PC-3 (cell line): ENCODE measurements around the gene BIRC7. TPM values are rescaled to one million over a fixed set of nuclear protein-coding genes. Genes with fewer than 3 reads are reported as not detected.

Experiments
- ATAC-seq: fragments of 200-7000 bp; cut with Tn5 transposase; 2 replicates; pipeline ENCODE4 v1.9.1; 2020; ENCODE audit warnings: mild to moderate bottlenecking, moderate library complexity
- BruUV-seq: library from RNA; stranded (reverse); fragments of 400-500 nt; replicated peaks from 2 replicates; lab custom pipeline; 2021; lab: Mats Ljungman, UMichigan
- CTCF ChIA-PET: fragments of 300-600 bp; sonication (Branson Sonifier 250); formaldehyde crosslinking; loops from one replicate; lab custom pipeline; 2022; ENCODE audit warnings: antibody characterized with exemption; lab: Charles Lee
- POLR2A ChIA-PET: fragments of 300-600 bp; sonication (Branson Sonifier 250); formaldehyde crosslinking; loops from one replicate; lab custom pipeline; 2022; ENCODE audit warnings: antibody characterized with exemption; ENCODE audit not compliant: unreplicated experiment; lab: Charles Lee
- DNase-seq: peaks from one replicate; pipeline ENCODE4 v3.0.0-alpha.2; 2015
- H2AFZ ChIP-seq: fragments of 300-600 bp; sonication (generic); 2 replicates; pipeline ENCODE4 v1.6.0; 2016; ENCODE audit warnings: antibody characterized with exemption, low read length
- H3F3A ChIP-seq: fragments of 300-600 bp; sonication (generic); one replicate; pipeline ENCODE4 v1.6.0; 2017; ENCODE audit warnings: antibody characterized with exemption, low read length, control low read depth, mild to moderate bottlenecking; ENCODE audit not compliant: unreplicated experiment
- H3K27ac ChIP-seq: fragments of 300-600 bp; sonication (generic); 2 replicates; pipeline ENCODE4 v1.5.1; 2016; ENCODE audit warnings: mild to moderate bottlenecking, low read length
- H3K27me3 ChIP-seq: fragments of 300-600 bp; sonication (generic); 2 replicates; pipeline ENCODE4 v1.6.1; 2016; ENCODE audit warnings: low read length, mixed read lengths
- H3K36me3 ChIP-seq: fragments of 300-600 bp; sonication (generic); 2 replicates; pipeline ENCODE4 v1.6.1; 2016; ENCODE audit warnings: low read depth, mixed run types, low read length, mixed read lengths
- H3K4me1 ChIP-seq: fragments of 300-600 bp; sonication (generic); 2 replicates; pipeline ENCODE4 v1.5.1; 2016; ENCODE audit warnings: low read length; ENCODE audit not compliant: insufficient read depth
- H3K4me2 ChIP-seq: fragments of 300-600 bp; sonication (generic); 2 replicates; pipeline ENCODE4 v1.6.0; 2016; ENCODE audit warnings: low read length
- H3K4me3 ChIP-seq: fragments of 300-600 bp; sonication (generic); 2 replicates; pipeline ENCODE4 v1.5.1; 2016; ENCODE audit warnings: mild to moderate bottlenecking, low read length, mixed read lengths
- H3K79me2 ChIP-seq: fragments of 300-600 bp; sonication (generic); 2 replicates; pipeline ENCODE4 v1.6.1; 2017; ENCODE audit warnings: low read length, mixed read lengths
- H3K9ac ChIP-seq: fragments of 300-600 bp; sonication (generic); 2 replicates; pipeline ENCODE4 v1.6.0; 2016; ENCODE audit warnings: mild to moderate bottlenecking, low read length
- H3K9me2 ChIP-seq: fragments of 300-600 bp; sonication (generic); replicated peaks from 2 replicates; pipeline ENCODE4 v1.6.1; 2016; ENCODE audit warnings: mixed run types, low read length, mixed read lengths
- H3K9me3 ChIP-seq: fragments of 300-600 bp; sonication (generic); 2 replicates; pipeline ENCODE4 v1.6.1; 2016; ENCODE audit warnings: low read length, mixed read lengths
- H4K20me1 ChIP-seq: fragments of 300-600 bp; sonication (generic); 2 replicates; pipeline ENCODE4 v1.6.1; 2016; ENCODE audit warnings: low read length, mixed read lengths
- CTCF ChIP-seq: fragments of 300-600 bp; sonication (generic); conservative IDR thresholded peaks from 2 replicates; pipeline ENCODE4 v1.5.1; 2017; ENCODE audit warnings: antibody characterized with exemption, low read depth, mild to moderate bottlenecking, low read length
- EZH2 ChIP-seq: fragments of 300-600 bp; sonication (generic); IDR thresholded peaks from one replicate; pipeline ENCODE4 v1.6.1; 2017; ENCODE audit warnings: antibody characterized with exemption, mild to moderate bottlenecking, low read length; ENCODE audit not compliant: unreplicated experiment
- EZH2phosphoT487 ChIP-seq: fragments of 300-600 bp; sonication (generic); IDR thresholded peaks from 2 replicates; pipeline ENCODE4 v1.6.1; 2018; ENCODE audit warnings: mild to moderate bottlenecking, antibody characterized with exemption, low read length, borderline replicate concordance
- intact Hi-C: fragments of 100-400 bp; cut with micrococcal nuclease; formaldehyde crosslinking; loops from 2 replicates; pipeline ENCODE4 v1.9.0; 2023
- total RNA-seq: library from RNA; depleted of rRNA; stranded (reverse); fragments of >200 nt; gene quantifications from 2 replicates; pipeline ENCODE4 v1.2.3, GENCODE V29; 2014

Gene BIRC7
- total RNA-seq, 1 experiment from 2014 or later = not detected

GRCh38 chr20:63214514-63214913 is 21.2 kb upstream of the BIRC7 start:
- H3K4me2 ChIP-seq = peak overlapping the region; percentile 97

GRCh38 chr20:63215101-63216040 is 20.3 kb upstream of the BIRC7 start:
- ChIA-PET CTCF (interaction anchor here (0.5 to 1.3 kb wide), 7 partner anchors 8 to 243 kb away, joined by 3 to 6 read pairs (median 3); no protein-coding TSS in a partner anchor), POLR2A (interaction anchor here (0.5 to 0.6 kb wide), 3 partner anchors 24 to 593 kb away, joined by 3 to 10 read pairs (median 5); no protein-coding TSS in a partner anchor)
- no peaks in the 10 kb centered on the region for H3K9me2 ChIP-seq
- H3F3A ChIP-seq = no peaks in the 10 kb centered on the region
- H3K27me3 ChIP-seq = no peaks in the 10 kb centered on the region
- H4K20me1 ChIP-seq = peaks cover 46% of the 10 kb centered on the region
- peak overlapping the region; percentile 97 for H3K4me2 ChIP-seq
- TSS peak; percentile 64 for BruUV-seq
- peak overlapping the region; percentile 100 for H3K4me3 ChIP-seq
- peaks cover 36% of the 10 kb centered on the region for H3K4me1 ChIP-seq
- H3K9ac ChIP-seq = peak overlapping the region; percentile 98
- DNase-seq (peak; percentile 53), ATAC-seq (peak; percentile 47)
- H3K79me2 ChIP-seq = peaks cover 54% of the 10 kb centered on the region
- H3K36me3 ChIP-seq = peaks cover 34% of the 10 kb centered on the region
- TF ChIP-seq EZH2phosphoT487 (no peak), CTCF (peak; percentile 66), EZH2 (no peak)
- H3K27ac ChIP-seq = peak overlapping the region; percentile 31
- H3K9me3 ChIP-seq = no peaks in the 10 kb centered on the region
- intact Hi-C loops = loop anchor here (1.0 to 2.0 kb wide), 2 partner anchors 19 to 33 kb away; no protein-coding TSS in a partner anchor
- peak overlapping the region; percentile 66 for H2AFZ ChIP-seq

More at GRCh38 chr20:63214514-63214913, 21.2 kb upstream of the BIRC7 start:
- Histone ChIP-seq H3K9me2 (no peaks in the 10 kb centered on the region), H3K79me2 (peaks cover 62% of the 10 kb centered on the region), H2AFZ (no peak overlapping the region), H3K4me1 (peaks cover 36% of the 10 kb centered on the region), H3K27me3 (no peaks in the 10 kb centered on the region), H3K9me3 (no peaks in the 10 kb centered on the region), H3K9ac (peak overlapping the region; percentile 98), H4K20me1 (peaks cover 54% of the 10 kb centered on the region), H3K27ac (no peak overlapping the region), H3K36me3 (peaks cover 42% of the 10 kb centered on the region), H3K4me3 (peak overlapping the region; percentile 100), H3F3A (no peaks in the 10 kb centered on the region)
- POLR2A ChIA-PET = interaction anchor here (0.5 to 0.6 kb wide), 2 partner anchors 138 to 594 kb away, joined by 5 to 10 read pairs; no protein-coding TSS in a partner anchor
- TF ChIP-seq EZH2 (no peak), CTCF (no peak), EZH2phosphoT487 (no peak)
- DNase-seq = no peak
- intact Hi-C loops = loop anchor here (2.0 kb wide), 1 partner anchor 32 kb away; no protein-coding TSS in a partner anchor
- BruUV-seq = no TSS peak
- ATAC-seq = no peak
- CTCF ChIA-PET = interaction anchor here (0.7 to 1.3 kb wide), 4 partner anchors 16 to 242 kb away, joined by 3 to 6 read pairs (median 4); no protein-coding TSS in a partner anchor
